PC-9 (cell line): ENCODE data around the gene DNPEP.

Experiments
- CTCF ChIP-seq: fragments of 200-600 bp; sonication (generic); conservative IDR thresholded peaks from 2 replicates; pipeline ENCODE4 v1.6.1; 2017; ENCODE audit warnings: mixed run types, antibody characterized with exemption, mild to moderate bottlenecking, moderate library complexity
- EZH2 ChIP-seq: fragments of 200-600 bp; sonication (generic); IDR thresholded peaks from 2 replicates; pipeline ENCODE4 v1.8.0; 2017; ENCODE audit warnings: antibody characterized with exemption, low read depth

- no peak for TF ChIP-seq CTCF
- TF ChIP-seq EZH2 = no peak
These were observed 16.7 kb upstream of the DNPEP start for GRCh38 chr2:219404291-219404910.
